Measurements from ENCODE around the gene GAPVD1.

- TF ChIP-seq CTCF (IDR thresholded peaks at IDR 0.05) (no peak), EZH2phosphoT487 (IDR thresholded peaks at IDR 0.05) (no peak), EZH2 (IDR thresholded peaks at IDR 0.05) (no peak)
Measured at GRCh38 chr9:125246261-125246667, 15.4 kb upstream of the GAPVD1 start.
